ENCODE data around the gene CIRBP. TPM values are rescaled to one million over a fixed set of nuclear protein-coding genes. Genes with fewer than 3 reads are reported as not detected.

CIRBP gene
- total and polyA plus RNA-seq, 9 of the 15 experiments (the other 6 are each of a cell fraction or from before 2014, with no cell fraction given) = 20.5 to 327 (median 176) TPM

DNA sequence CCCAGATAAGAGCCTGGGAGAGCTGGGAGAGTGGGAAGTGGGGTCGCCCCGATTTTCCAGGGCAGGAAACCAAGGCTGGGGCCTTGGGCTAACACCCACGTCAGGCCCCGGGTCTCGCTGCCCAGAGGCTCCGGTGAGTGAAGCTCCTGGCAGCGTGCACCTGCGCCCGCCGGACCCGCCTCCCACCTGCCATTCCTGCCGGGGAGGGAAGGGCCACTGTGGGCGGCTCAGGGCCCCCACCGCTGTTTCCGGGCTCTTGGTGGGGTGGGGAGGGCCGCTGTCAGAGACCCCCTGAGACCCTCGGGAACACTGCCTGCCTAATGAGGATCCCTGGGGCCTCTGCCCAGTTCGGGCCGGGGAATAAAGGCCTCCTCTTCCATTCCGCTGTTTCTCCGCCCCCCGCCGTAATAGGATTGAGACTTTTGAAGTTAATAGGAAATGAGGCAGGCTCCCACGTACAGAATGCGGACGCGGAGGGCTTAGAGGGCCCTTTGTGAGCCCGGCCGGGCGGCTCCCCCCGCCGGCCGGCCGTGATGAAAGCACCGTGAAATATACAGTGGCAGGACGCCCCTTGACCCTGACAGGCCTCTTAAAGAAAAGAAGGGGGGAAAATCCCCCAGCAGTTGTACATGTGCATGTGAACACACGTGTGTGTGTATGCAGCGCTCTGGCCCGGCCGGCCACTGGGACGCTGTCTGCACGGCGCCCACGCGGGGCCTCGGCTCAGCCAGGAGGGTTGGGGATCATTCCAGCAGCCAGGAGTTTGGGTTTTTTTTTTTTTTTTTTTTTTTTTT lies 49.7 kb downstream of the CIRBP start:
- ATAC-seq (peak; percentile 40), DNase-seq (ENCODE audit: extremely low read depth in 1 of 4, low spot score in 3 of 4) (no peak), FAIRE-seq (no peak)
- no peak overlapping the region for H3K4me2 ChIP-seq (ENCODE audit: insufficient read depth, low read length)
- peak; percentile 55 for TF ChIP-seq POLR2G (IDR thresholded peaks at IDR 0.05; ENCODE audit: low read depth, low read length)
- peak; percentile 43; the same call in 1 of the 2 replicates for TF ChIP-seq ZBTB7A (IDR thresholded peaks at IDR 0.05; ENCODE audit: borderline replicate concordance, control insufficient read depth, low read depth, low read length)
- no peak for TF ChIP-seq NFRKB (IDR thresholded peaks at IDR 0.05; ENCODE audit: low read depth)
- peak; percentile 24; the same call in 1 of the 2 replicates for TF ChIP-seq CXXC5 (CRISPR knock-in tag; IDR thresholded peaks at IDR 0.05)
- TF ChIP-seq SMARCA4 (IDR thresholded peaks at IDR 0.05) = no peak
- no peak for TF ChIP-seq CREBBP (IDR thresholded peaks at IDR 0.05; ENCODE audit: low read depth, low read length)
- no peak for TF ChIP-seq NFATC3 (IDR thresholded peaks at IDR 0.05)
- peak; percentile 34; the same call in 1 of the 2 replicates for TF ChIP-seq VEZF1 (CRISPR knock-in tag; IDR thresholded peaks at IDR 0.05)
- peak; percentile 51 for TF ChIP-seq CEBPG (CRISPR knock-in tag; IDR thresholded peaks at IDR 0.05)
- no peak for TF ChIP-seq CEBPG (tag; conservative IDR thresholded peaks at IDR 0.05 in 1 of 2, IDR thresholded peaks at IDR 0.05 in 1 of 2)
- TF ChIP-seq, protein P1, sequence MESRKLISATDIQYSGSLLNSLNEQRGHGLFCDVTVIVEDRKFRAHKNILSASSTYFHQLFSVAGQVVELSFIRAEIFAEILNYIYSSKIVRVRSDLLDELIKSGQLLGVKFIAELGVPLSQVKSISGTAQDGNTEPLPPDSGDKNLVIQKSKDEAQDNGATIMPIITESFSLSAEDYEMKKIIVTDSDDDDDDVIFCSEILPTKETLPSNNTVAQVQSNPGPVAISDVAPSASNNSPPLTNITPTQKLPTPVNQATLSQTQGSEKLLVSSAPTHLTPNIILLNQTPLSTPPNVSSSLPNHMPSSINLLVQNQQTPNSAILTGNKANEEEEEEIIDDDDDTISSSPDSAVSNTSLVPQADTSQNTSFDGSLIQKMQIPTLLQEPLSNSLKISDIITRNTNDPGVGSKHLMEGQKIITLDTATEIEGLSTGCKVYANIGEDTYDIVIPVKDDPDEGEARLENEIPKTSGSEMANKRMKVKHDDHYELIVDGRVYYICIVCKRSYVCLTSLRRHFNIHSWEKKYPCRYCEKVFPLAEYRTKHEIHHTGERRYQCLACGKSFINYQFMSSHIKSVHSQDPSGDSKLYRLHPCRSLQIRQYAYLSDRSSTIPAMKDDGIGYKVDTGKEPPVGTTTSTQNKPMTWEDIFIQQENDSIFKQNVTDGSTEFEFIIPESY (CRISPR knock-in tag; IDR thresholded peaks at IDR 0.05) = peak; percentile 49; the same call in 1 of the 2 replicates
- no peak for TF ChIP-seq HEY1 (CRISPR knock-in tag; IDR thresholded peaks at IDR 0.05; ENCODE audit: borderline replicate concordance)
- peak; percentile 32; the same call in 1 of the 2 replicates for TF ChIP-seq NR2C1 (IDR thresholded peaks at IDR 0.05)
- TF ChIP-seq NR2C1 (tag; IDR thresholded peaks at IDR 0.05) = no peak
- no peak overlapping the region for H3K27ac ChIP-seq (ENCODE audit: extremely low read depth, low read depth, low read length)
- intact Hi-C loops (cut with micrococcal nuclease) = no loop called here
- no TSS peak for BruUV-seq (replicated peaks)
- no peak overlapping the region for H2AFZ ChIP-seq (ENCODE audit: low read depth, low read length)
- H3K36me3 ChIP-seq (ENCODE audit: control insufficient read depth, insufficient read depth, low read length) = no peaks in the 10 kb centered on the region
- no peaks in the 10 kb centered on the region for H3K27me3 ChIP-seq (ENCODE audit: control insufficient read depth in 2 of 2, insufficient read depth in 2 of 2, low read length in 2 of 2)
- peaks cover 3% of the 10 kb centered on the region; the same call in 1 of the 2 replicates for H4K20me1 ChIP-seq (replicated peaks; ENCODE audit: control insufficient read depth, insufficient read depth, low read length)
- CTCF ChIA-PET (ENCODE audit: low intra/inter-chr PET ratio) = no interaction called here
- no peak overlapping the region for H3K4me3 ChIP-seq
- WGBS (ENCODE audit: insufficient coverage, low coverage, missing lambda C conversion rate) = 56% methylated on average over 37 of the region's 46 CpGs
- H3K9me3 ChIP-seq (replicated peaks; ENCODE audit: control insufficient read depth, insufficient read depth, low read depth, low read length) = no peaks in the 10 kb centered on the region
- peak overlapping the region in 1 of 2 experiments; percentile 79; a peak in 2 of 4 replicates for H3K9ac ChIP-seq (ENCODE audit: insufficient read depth in 1 of 2, low read depth in 2 of 2, low read length in 2 of 2)
- in situ Hi-C loops (cut with MboI) = no loop called here
- no peaks in the 10 kb centered on the region for H3K9me1 ChIP-seq (ENCODE audit: control insufficient read depth, insufficient read depth, low read length)
- POLR2A ChIA-PET = interaction anchor here (0.6 to 0.9 kb wide), 2 partner anchors 35 to 44 kb away, joined by 3 read pairs; partner anchors contain the start of gene FAM174C
- H3K79me2 ChIP-seq (ENCODE audit: control insufficient read depth, insufficient read depth, low read length) = no peaks in the 10 kb centered on the region
- peaks cover 2 to 60% of the 10 kb centered on the region in 2 experiments; a peak in 4 of 5 replicates for H3K4me1 ChIP-seq (replicated peaks in 1 of 2; ENCODE audit: control insufficient read depth in 2 of 2, insufficient read depth in 2 of 2, low read length in 2 of 2)

Data from K562 (cell line).